ENCODE results near the gene ZNF654. TPM values are rescaled to one million over a fixed set of nuclear protein-coding genes. Genes with fewer than 3 reads are reported as not detected.

The ZNF654 gene
- total RNA-seq, 1 donor from 2014 or later, result 6.6 TPM

DNA sequence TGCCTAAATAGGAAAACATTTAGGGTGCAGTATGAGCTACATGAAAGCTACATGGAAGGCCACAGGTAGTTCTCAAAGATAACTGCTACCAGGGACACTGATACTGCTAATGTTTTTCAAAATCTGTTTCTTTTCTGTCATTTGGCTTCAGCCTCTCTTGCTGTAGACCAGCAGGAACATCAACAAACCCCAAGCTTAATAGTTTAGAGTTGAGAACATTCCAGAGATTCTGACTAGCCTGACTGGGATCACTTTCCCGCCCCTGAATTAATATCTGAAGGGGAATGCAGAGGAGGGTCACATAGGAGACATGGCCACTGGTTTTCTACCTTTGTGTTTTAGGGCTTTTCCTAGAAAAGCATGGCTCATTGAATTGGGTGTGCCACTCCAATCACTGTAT lies 73.8 kb downstream of the ZNF654 start:
- no peak overlapping the region for H3K4me3 ChIP-seq (ENCODE audit: low read depth, low read length)
- no peak for DNase-seq (ENCODE audit: low read depth)
- H3K36me3 ChIP-seq (ENCODE audit: control insufficient read depth, insufficient read depth, low read length), result no peaks in the 10 kb centered on the region
- H3K27me3 ChIP-seq (ENCODE audit: control insufficient read depth, insufficient read depth, low read length), result no peaks in the 10 kb centered on the region
- TF ChIP-seq, protein P1, sequence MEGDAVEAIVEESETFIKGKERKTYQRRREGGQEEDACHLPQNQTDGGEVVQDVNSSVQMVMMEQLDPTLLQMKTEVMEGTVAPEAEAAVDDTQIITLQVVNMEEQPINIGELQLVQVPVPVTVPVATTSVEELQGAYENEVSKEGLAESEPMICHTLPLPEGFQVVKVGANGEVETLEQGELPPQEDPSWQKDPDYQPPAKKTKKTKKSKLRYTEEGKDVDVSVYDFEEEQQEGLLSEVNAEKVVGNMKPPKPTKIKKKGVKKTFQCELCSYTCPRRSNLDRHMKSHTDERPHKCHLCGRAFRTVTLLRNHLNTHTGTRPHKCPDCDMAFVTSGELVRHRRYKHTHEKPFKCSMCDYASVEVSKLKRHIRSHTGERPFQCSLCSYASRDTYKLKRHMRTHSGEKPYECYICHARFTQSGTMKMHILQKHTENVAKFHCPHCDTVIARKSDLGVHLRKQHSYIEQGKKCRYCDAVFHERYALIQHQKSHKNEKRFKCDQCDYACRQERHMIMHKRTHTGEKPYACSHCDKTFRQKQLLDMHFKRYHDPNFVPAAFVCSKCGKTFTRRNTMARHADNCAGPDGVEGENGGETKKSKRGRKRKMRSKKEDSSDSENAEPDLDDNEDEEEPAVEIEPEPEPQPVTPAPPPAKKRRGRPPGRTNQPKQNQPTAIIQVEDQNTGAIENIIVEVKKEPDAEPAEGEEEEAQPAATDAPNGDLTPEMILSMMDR (IDR thresholded peaks at IDR 0.05; ENCODE audit: insufficient read depth, low read length, poor library complexity, severe bottlenecking), result no peak

DNA sequence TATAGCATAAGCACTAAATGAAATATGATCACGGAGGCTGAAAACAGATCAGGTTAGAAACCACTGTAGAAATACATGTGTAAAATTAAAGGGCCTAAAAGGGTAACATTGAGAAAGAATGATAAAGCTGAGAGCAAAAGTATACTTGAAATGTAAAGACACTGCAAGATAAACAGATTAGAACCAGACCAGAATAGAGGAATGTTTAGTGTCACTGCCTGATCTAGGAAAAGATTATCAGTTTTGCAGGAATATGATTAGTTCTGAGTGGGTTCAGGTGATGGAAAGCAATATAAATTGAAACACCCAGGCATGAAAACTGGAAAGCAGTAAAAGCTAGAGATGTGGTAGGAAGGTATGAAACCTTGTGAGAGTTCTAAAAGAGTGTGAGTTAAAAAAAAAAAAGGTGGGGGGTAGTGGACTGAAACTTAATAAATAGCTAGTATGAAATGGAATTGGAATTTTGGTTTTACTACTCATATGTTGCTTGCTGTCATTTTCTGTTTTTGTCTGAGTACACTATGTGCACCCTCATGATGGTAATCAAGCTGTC lies 74.7 kb downstream of the ZNF654 start:
- Histone ChIP-seq H3K4me3 (ENCODE audit: low read depth, low read length) (no peak overlapping the region), H3K36me3 (ENCODE audit: control insufficient read depth, insufficient read depth, low read length) (no peaks in the 10 kb centered on the region), H3K27me3 (ENCODE audit: control insufficient read depth, insufficient read depth, low read length) (no peaks in the 10 kb centered on the region)
- TF ChIP-seq, protein P1 (IDR thresholded peaks at IDR 0.05; ENCODE audit: insufficient read depth, low read length, poor library complexity, severe bottlenecking), result no peak
- DNase-seq (ENCODE audit: low read depth), result no peak

DNA sequence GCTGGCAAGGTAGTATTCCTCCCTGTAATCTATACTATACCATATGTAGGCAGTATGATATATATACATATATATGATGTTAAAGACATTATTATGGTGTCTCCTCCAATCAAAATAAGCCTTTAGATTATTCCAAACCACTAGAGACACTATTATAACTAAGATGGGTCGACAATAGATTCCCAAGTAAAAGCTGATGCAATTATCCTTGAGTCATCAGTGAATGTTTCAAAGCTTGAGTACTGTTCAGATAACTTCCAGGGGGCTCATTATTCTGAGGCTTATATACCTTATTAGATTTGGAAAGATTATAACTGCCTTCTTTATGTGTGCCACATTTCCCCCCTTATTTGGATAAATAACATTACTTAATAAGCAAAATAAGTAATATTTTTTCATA lies 78.8 kb downstream of the ZNF654 start:
- Histone ChIP-seq H3K27me3 (ENCODE audit: control insufficient read depth, insufficient read depth, low read length) (no peaks in the 10 kb centered on the region), H3K36me3 (ENCODE audit: control insufficient read depth, insufficient read depth, low read length) (no peaks in the 10 kb centered on the region), H3K4me3 (ENCODE audit: low read depth, low read length) (no peak overlapping the region)
- no peak for DNase-seq (ENCODE audit: low read depth)
- TF ChIP-seq, protein P1 (IDR thresholded peaks at IDR 0.05; ENCODE audit: insufficient read depth, low read length, poor library complexity, severe bottlenecking), result no peak

DNA sequence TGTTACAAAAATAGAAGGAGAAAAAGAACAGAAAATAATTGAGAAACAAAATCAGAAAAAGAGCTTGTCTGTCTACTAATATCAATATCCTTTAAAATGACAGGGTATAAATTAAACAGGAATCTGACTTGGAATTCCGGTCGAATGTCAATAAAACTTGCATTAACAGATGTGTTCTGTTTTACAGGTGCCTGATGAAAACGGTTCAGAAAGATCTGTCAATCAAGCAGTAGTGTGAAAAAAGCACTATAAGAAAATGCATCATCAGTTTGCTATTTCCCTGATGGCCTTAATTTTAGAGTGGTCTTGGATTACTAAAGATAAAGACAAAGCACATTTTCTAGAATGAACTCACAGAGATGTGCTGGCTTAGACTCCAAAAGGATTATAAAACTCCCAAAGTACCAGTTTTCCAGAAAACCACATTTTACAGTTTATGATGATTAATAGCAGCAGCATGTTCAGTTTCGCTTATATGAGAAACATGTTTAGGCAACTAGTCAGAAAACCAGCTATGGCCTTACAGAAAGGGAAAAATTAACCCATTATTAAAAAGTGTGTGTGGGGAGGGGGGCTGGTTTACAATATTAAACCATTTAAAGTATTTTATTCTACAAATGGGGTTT lies 82.5 kb downstream of the ZNF654 start:
- H3K27me3 ChIP-seq (ENCODE audit: control insufficient read depth, insufficient read depth, low read length), result no peaks in the 10 kb centered on the region
- TF ChIP-seq, protein P1 (IDR thresholded peaks at IDR 0.05; ENCODE audit: insufficient read depth, low read length, poor library complexity, severe bottlenecking), result no peak
- no peaks in the 10 kb centered on the region for H3K36me3 ChIP-seq (ENCODE audit: control insufficient read depth, insufficient read depth, low read length)
- no peak overlapping the region for H3K4me3 ChIP-seq (ENCODE audit: low read depth, low read length)
- DNase-seq (ENCODE audit: low read depth), result no peak

DNA sequence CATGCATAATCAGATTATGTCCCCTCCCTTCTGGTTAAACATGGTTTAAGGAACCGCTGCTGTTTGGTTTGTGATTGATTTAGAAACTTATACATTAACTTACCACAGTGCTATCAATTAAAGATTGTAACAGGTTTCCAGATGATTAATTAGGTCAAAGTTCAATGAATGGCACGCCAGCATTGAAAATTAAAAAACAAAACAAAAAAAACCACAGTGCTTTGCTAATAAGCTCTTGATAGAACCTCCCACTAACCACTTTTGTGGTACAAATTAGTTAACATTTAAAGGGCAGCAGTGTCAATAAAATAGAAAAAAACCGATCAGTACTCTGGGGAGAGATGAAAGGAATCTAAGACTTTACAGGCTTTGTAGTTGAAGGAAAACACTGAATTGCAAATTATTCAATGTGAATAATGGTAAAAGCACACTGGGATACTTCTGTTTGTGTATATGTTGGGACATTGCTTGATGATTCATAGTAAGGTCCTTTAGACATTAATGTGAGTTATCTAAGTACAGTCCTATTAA lies 83.1 kb downstream of the ZNF654 start:
- Histone ChIP-seq H3K4me3 (ENCODE audit: low read depth, low read length) (no peak overlapping the region), H3K27me3 (ENCODE audit: control insufficient read depth, insufficient read depth, low read length) (no peaks in the 10 kb centered on the region), H3K36me3 (ENCODE audit: control insufficient read depth, insufficient read depth, low read length) (no peaks in the 10 kb centered on the region)
- DNase-seq (ENCODE audit: low read depth), result no peak
- TF ChIP-seq, protein P1 (IDR thresholded peaks at IDR 0.05; ENCODE audit: insufficient read depth, low read length, poor library complexity, severe bottlenecking), result no peak

DNA sequence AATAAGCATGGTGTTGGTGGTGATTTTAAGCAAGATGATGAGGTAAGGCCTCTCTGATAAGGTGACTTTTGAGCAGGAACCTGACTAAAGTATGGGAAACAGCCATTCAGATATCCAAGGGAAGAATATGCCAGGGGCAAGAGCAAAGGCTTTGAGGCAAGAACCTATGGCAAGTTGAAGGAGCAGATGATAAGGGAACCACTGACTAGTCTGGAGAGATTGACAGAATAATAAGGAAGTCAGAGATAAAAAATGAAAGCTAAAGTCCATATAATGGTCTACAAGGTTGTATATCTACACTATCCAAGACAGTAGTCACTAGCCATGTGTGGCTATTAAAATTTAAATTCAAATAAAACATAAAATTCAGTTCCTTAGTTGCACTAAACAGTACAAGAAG lies 88.2 kb downstream of the ZNF654 start:
- TF ChIP-seq, protein P1 (IDR thresholded peaks at IDR 0.05; ENCODE audit: insufficient read depth, low read length, poor library complexity, severe bottlenecking), result no peak

More for the DNA sequence above, 88.2 kb downstream of the ZNF654 start:
- Histone ChIP-seq H3K4me3 (ENCODE audit: low read depth, low read length) (no peak overlapping the region), H3K36me3 (ENCODE audit: control insufficient read depth, insufficient read depth, low read length) (no peaks in the 10 kb centered on the region), H3K27me3 (ENCODE audit: control insufficient read depth, insufficient read depth, low read length) (no peaks in the 10 kb centered on the region)
- DNase-seq (ENCODE audit: low read depth), result no peak

All from kidney epithelial cell (primary cell).